Stimulated activated naive CD4-positive, alpha-beta T cell (primary cell): ENCODE results near the gene MAGI2.

Source experiments
- DNase-seq, 6 experiments: peaks; one replicate each; lab custom pipeline; 2025; lab: John Stamatoyannopoulos, UW

MAGI2 gene

GRCh38 chr7:78734626-78735025, 718.8 kb downstream of the MAGI2 start:
- no peak for DNase-seq

GRCh38 chr7:78720066-78720465, 733.4 kb downstream of the MAGI2 start:
- DNase-seq, result no peak

GRCh38 chr7:78718212-78718611, 735.3 kb downstream of the MAGI2 start:
- no peak for DNase-seq

GRCh38 chr7:78716876-78717275, 736.6 kb downstream of the MAGI2 start:
- no peak for DNase-seq

GRCh38 chr7:78714356-78714755, 739.1 kb downstream of the MAGI2 start:
- no peak for DNase-seq

- no peak for DNase-seq
These were observed 741.4 kb downstream of the MAGI2 start for GRCh38 chr7:78712111-78712510.

GRCh38 chr7:78709658-78710057, 743.8 kb downstream of the MAGI2 start:
- DNase-seq, result no peak

GRCh38 chr7:78704504-78704903, 749.0 kb downstream of the MAGI2 start:
- no peak for DNase-seq

GRCh38 chr7:78703391-78703790, 750.1 kb downstream of the MAGI2 start:
- no peak for DNase-seq

GRCh38 chr7:78702770-78703169, 750.7 kb downstream of the MAGI2 start:
- DNase-seq, result no peak

- DNase-seq, result no peak
These were observed 757.6 kb downstream of the MAGI2 start for GRCh38 chr7:78695826-78696225.

GRCh38 chr7:78691584-78691983, 761.9 kb downstream of the MAGI2 start:
- DNase-seq, result no peak

- DNase-seq, result no peak
These were observed 763.3 kb downstream of the MAGI2 start for GRCh38 chr7:78690174-78690573.

GRCh38 chr7:78688376-78688775, 765.1 kb downstream of the MAGI2 start:
- no peak for DNase-seq

GRCh38 chr7:78686189-78686588, 767.3 kb downstream of the MAGI2 start:
- DNase-seq, result no peak

GRCh38 chr7:78684201-78684600, 769.3 kb downstream of the MAGI2 start:
- DNase-seq, result no peak

- DNase-seq, result no peak
These were observed 769.9 kb downstream of the MAGI2 start for GRCh38 chr7:78683566-78683965.

GRCh38 chr7:78679112-78679876, 774.2 kb downstream of the MAGI2 start:
- no peak for DNase-seq

- no peak for DNase-seq
These were observed 776.1 kb downstream of the MAGI2 start for GRCh38 chr7:78677391-78677790.

- DNase-seq, result no peak
These were observed 778.0 kb downstream of the MAGI2 start for GRCh38 chr7:78675511-78675910.

GRCh38 chr7:78673272-78673671, 780.2 kb downstream of the MAGI2 start:
- DNase-seq, result no peak

- DNase-seq, result no peak
These were observed 790.5 kb downstream of the MAGI2 start for GRCh38 chr7:78662939-78663338.

GRCh38 chr7:78649976-78650375, 803.5 kb downstream of the MAGI2 start:
- DNase-seq, result no peak

GRCh38 chr7:78649236-78649635, 804.2 kb downstream of the MAGI2 start:
- no peak for DNase-seq
